PC-9 (cell line): Measurements from ENCODE around the gene DCP1B. TPM values are rescaled to one million over a fixed set of nuclear protein-coding genes. Genes with fewer than 3 reads are reported as not detected.

Experiments used
- BruUV-seq: library from RNA; stranded (reverse); fragments of 400-500 nt; replicated peaks from 2 replicates; lab custom pipeline; 2021; lab: Mats Ljungman, UMichigan
- CTCF ChIA-PET: fragments of 300-600 bp; sonication (Branson Sonifier 250); formaldehyde crosslinking; loops from one replicate; lab custom pipeline; 2022; ENCODE audit warnings: antibody characterized with exemption; lab: Charles Lee
- POLR2A ChIA-PET: fragments of 300-600 bp; sonication (Branson Sonifier 250); formaldehyde crosslinking; loops from one replicate; lab custom pipeline; 2022; ENCODE audit warnings: antibody characterized with exemption; ENCODE audit not compliant: unreplicated experiment; lab: Charles Lee
- DNase-seq, 2 experiments: peaks; one replicate each; pipeline versions ENCODE4 v3.0.0 to v3.0.0-alpha.2; 2015 to 2022; ENCODE audit warnings: mixed read lengths in 1 of 2
- H2AFZ ChIP-seq: fragments of 200-600 bp; sonication (generic); 2 replicates; pipeline ENCODE4 v1.8.1; 2017; ENCODE audit warnings: antibody characterized with exemption
- H3F3A ChIP-seq: fragments of 200-600 bp; sonication (generic); 2 replicates; pipeline ENCODE4 v1.8.1; 2017; ENCODE audit warnings: antibody characterized with exemption, mild to moderate bottlenecking, low read depth; ENCODE audit not compliant: insufficient read depth
- H3K27ac ChIP-seq: fragments of 200-600 bp; sonication (generic); 2 replicates; pipeline ENCODE4 v1.6.1; 2016; ENCODE audit warnings: mixed run types
- H3K27me3 ChIP-seq: fragments of 200-600 bp; sonication (generic); 2 replicates; pipeline ENCODE4 v1.6.1; 2016; ENCODE audit warnings: low read depth, mixed run types; ENCODE audit not compliant: insufficient read depth
- H3K36me3 ChIP-seq: fragments of 200-600 bp; sonication (generic); 2 replicates; pipeline ENCODE4 v1.6.1; 2016; ENCODE audit warnings: low read depth, mixed run types
- H3K4me1 ChIP-seq: fragments of 200-600 bp; sonication (generic); replicated peaks from 2 replicates; pipeline ENCODE4 v1.6.1; 2016; ENCODE audit warnings: mixed run types; ENCODE audit not compliant: insufficient read depth
- H3K4me2 ChIP-seq: fragments of 200-600 bp; sonication (generic); 2 replicates; pipeline ENCODE4 v1.6.1; 2017; ENCODE audit warnings: mixed run types
- H3K4me3 ChIP-seq: fragments of 200-600 bp; sonication (generic); 2 replicates; pipeline ENCODE4 v1.6.1; 2016; ENCODE audit warnings: mixed run types
- H3K79me2 ChIP-seq: fragments of 200-600 bp; sonication (generic); 2 replicates; pipeline ENCODE4 v1.6.1; 2017; ENCODE audit warnings: low read depth, mixed run types
- H3K9me2 ChIP-seq: fragments of 200-600 bp; sonication (generic); 2 replicates; pipeline ENCODE4 v1.8.1; 2017; ENCODE audit warnings: mild to moderate bottlenecking; ENCODE audit not compliant: insufficient read depth
- H3K9me3 ChIP-seq: fragments of 200-600 bp; sonication (generic); 2 replicates; pipeline ENCODE4 v1.8.1; 2016; ENCODE audit warnings: low read depth; ENCODE audit not compliant: insufficient read depth
- H4K20me1 ChIP-seq: fragments of 200-600 bp; sonication (generic); 2 replicates; pipeline ENCODE4 v1.8.1; 2017; ENCODE audit not compliant: insufficient read depth
- CTCF ChIP-seq: fragments of 200-600 bp; sonication (generic); conservative IDR thresholded peaks from 2 replicates; pipeline ENCODE4 v1.6.1; 2017; ENCODE audit warnings: mixed run types, antibody characterized with exemption, mild to moderate bottlenecking, moderate library complexity
- EZH2 ChIP-seq: fragments of 200-600 bp; sonication (generic); IDR thresholded peaks from 2 replicates; pipeline ENCODE4 v1.8.0; 2017; ENCODE audit warnings: antibody characterized with exemption, low read depth
- intact Hi-C: fragments of 100-400 bp; cut with micrococcal nuclease; formaldehyde crosslinking; loops from one replicate; pipeline ENCODE4 v1.10.0; 2022; ENCODE audit not compliant: unreplicated experiment
- total RNA-seq: library from RNA; stranded (reverse); gene quantifications from 2 replicates; pipeline ENCODE4 v1.2.3, GENCODE V29; 2021

The DCP1B gene
- total RNA-seq, 1 experiment from 2014 or later = 6.8 TPM

GRCh38 chr12:1922075-1922709, 82.1 kb downstream of the DCP1B start:
- no peaks in the 10 kb centered on the region for H3K79me2 ChIP-seq
- no peak overlapping the region for H3K27ac ChIP-seq
- H3K27me3 ChIP-seq = peaks cover 90% of the 10 kb centered on the region
- H2AFZ ChIP-seq = no peak overlapping the region
- no peak overlapping the region for H3K4me3 ChIP-seq
- H3K36me3 ChIP-seq = no peaks in the 10 kb centered on the region
- no peak for TF ChIP-seq EZH2
- no peak for TF ChIP-seq CTCF
- ChIA-PET CTCF (no interaction called here), POLR2A (no interaction called here)
- intact Hi-C loops = no loop called here
- no peaks in the 10 kb centered on the region for H3F3A ChIP-seq
- no peak overlapping the region for H3K4me2 ChIP-seq
- no TSS peak for BruUV-seq
- no peak for DNase-seq
- H3K9me3 ChIP-seq = no peaks in the 10 kb centered on the region
- no peaks in the 10 kb centered on the region for H3K9me2 ChIP-seq
- H4K20me1 ChIP-seq = no peaks in the 10 kb centered on the region
- no peaks in the 10 kb centered on the region for H3K4me1 ChIP-seq

GRCh38 chr12:1920971-1921370, 83.3 kb downstream of the DCP1B start:
- no peaks in the 10 kb centered on the region for H3K9me2 ChIP-seq
- H3K4me2 ChIP-seq = no peak overlapping the region
- no TSS peak for BruUV-seq
- no peaks in the 10 kb centered on the region for H3K4me1 ChIP-seq
- CTCF ChIA-PET = no interaction called here
- H3K27me3 ChIP-seq = peaks cover 90% of the 10 kb centered on the region
- no peaks in the 10 kb centered on the region for H3K79me2 ChIP-seq
- H3K27ac ChIP-seq = no peak overlapping the region
- no peak overlapping the region for H2AFZ ChIP-seq
- H3F3A ChIP-seq = no peaks in the 10 kb centered on the region
- no peaks in the 10 kb centered on the region for H4K20me1 ChIP-seq
- DNase-seq = no peak
- POLR2A ChIA-PET = no interaction called here
- no peak overlapping the region for H3K4me3 ChIP-seq
- no peaks in the 10 kb centered on the region for H3K9me3 ChIP-seq
- TF ChIP-seq CTCF = no peak
- TF ChIP-seq EZH2 = no peak
- H3K36me3 ChIP-seq = no peaks in the 10 kb centered on the region
- intact Hi-C loops = no loop called here

DNA sequence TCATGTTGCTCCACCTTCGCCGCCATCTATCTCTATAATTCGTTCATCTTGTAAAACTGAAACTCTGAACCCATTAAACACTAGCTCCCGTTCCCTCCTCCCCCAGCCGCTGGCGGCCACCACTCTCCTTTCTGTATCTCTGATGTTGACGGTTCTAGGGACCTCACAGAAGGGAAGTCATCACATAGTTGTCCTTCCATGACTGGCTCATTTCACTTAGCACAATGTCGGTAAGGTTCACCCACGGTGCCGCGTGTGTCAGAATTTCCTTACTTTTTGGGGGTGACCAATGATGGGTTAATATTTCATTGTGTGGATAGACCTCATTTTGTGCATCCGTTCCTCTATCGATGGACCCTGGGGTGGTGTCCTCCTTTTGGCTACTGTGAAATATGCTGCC, 83.8 kb downstream of the DCP1B start:
- BruUV-seq = no TSS peak

More for the DNA sequence above, 83.8 kb downstream of the DCP1B start:
- DNase-seq = no peak
- ChIA-PET CTCF (no interaction called here), POLR2A (no interaction called here)
- H4K20me1 ChIP-seq = no peaks in the 10 kb centered on the region
- no peaks in the 10 kb centered on the region for H3K9me2 ChIP-seq
- intact Hi-C loops = no loop called here
- TF ChIP-seq CTCF (no peak), EZH2 (no peak)
- H3K9me3 ChIP-seq = no peaks in the 10 kb centered on the region
- H3F3A ChIP-seq = no peaks in the 10 kb centered on the region
- H3K4me1 ChIP-seq = no peaks in the 10 kb centered on the region
- peaks cover 90% of the 10 kb centered on the region for H3K27me3 ChIP-seq
- no peaks in the 10 kb centered on the region for H3K79me2 ChIP-seq
- no peaks in the 10 kb centered on the region for H3K36me3 ChIP-seq
- H3K4me3 ChIP-seq = no peak overlapping the region
- no peak overlapping the region for H2AFZ ChIP-seq
- H3K4me2 ChIP-seq = no peak overlapping the region
- no peak overlapping the region for H3K27ac ChIP-seq
